GM12865 (cell line): ENCODE data around the gene TNIK.

Source experiments
- DNase-seq: peaks from one replicate; pipeline ENCODE4 v3.0.0; 2010; ENCODE audit warnings: low read depth
- H3K4me3 ChIP-seq: 2 replicates; pipeline ENCODE4 v1.5.1; 2011; ENCODE audit warnings: mild to moderate bottlenecking, low read depth, low read length, control low read depth
- TF ChIP-seq, protein P1 (sequence below): IDR thresholded peaks from 2 replicates; pipeline ENCODE4 v1.5.1; 2011; ENCODE audit warnings: low read length, control low read depth, low read depth, inconsistent platforms; ENCODE audit not compliant: insufficient read depth; ENCODE audit errors: missing control alignments

Gene TNIK

DNA sequence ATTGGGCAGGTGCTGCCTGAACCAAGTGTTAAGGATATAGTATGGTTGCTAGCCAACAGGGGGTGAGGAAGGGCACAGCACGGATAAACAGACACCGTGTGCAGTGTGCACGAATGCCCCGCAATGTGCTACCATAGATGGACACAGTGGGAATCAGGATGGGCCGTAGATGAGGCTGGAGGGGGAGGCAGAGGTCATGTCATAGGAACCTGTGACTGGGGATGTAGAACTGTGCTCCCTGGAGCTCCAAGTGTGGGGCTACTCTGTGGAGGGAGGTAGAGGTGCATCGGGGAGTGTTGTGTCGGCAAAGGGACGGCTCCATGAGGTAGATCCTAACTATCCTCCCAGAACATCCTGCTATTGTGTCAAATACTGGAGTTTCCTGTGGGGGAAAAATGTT, 102.5 kb downstream of the TNIK start:
- TF ChIP-seq, protein P1, sequence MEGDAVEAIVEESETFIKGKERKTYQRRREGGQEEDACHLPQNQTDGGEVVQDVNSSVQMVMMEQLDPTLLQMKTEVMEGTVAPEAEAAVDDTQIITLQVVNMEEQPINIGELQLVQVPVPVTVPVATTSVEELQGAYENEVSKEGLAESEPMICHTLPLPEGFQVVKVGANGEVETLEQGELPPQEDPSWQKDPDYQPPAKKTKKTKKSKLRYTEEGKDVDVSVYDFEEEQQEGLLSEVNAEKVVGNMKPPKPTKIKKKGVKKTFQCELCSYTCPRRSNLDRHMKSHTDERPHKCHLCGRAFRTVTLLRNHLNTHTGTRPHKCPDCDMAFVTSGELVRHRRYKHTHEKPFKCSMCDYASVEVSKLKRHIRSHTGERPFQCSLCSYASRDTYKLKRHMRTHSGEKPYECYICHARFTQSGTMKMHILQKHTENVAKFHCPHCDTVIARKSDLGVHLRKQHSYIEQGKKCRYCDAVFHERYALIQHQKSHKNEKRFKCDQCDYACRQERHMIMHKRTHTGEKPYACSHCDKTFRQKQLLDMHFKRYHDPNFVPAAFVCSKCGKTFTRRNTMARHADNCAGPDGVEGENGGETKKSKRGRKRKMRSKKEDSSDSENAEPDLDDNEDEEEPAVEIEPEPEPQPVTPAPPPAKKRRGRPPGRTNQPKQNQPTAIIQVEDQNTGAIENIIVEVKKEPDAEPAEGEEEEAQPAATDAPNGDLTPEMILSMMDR = no peak
- DNase-seq = no peak
- no peak overlapping the region for H3K4me3 ChIP-seq

DNA sequence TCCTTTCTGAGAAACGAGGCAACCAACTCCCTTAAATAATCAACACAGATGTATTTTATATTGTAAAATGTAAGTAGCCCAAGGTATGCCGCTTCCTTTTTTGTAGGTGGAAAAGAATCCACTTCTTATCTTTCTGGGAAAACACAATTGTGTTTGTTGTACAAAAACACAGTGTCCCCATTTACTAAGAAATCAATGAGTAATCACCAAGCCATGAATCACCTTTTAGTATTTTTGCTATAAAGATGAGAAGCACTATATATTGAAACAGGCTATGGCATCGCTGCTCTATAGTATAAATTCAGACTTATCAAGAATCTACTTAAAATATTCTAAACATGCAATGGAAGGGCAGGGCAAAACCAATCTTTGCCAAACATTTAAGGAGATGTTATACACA, 104.0 kb downstream of the TNIK start:
- H3K4me3 ChIP-seq = no peak overlapping the region
- DNase-seq = no peak
- TF ChIP-seq, protein P1 = no peak

- TF ChIP-seq, protein P1 = no peak
- DNase-seq = no peak
- H3K4me3 ChIP-seq = no peak overlapping the region
These were observed 105.3 kb downstream of the TNIK start for GRCh38 chr3:171354706-171355582.

- H3K4me3 ChIP-seq = no peak overlapping the region
- TF ChIP-seq, protein P1 = no peak
- DNase-seq = no peak
These were observed 106.0 kb downstream of the TNIK start for GRCh38 chr3:171354049-171354705.

- TF ChIP-seq, protein P1 = no peak
- DNase-seq = no peak
- H3K4me3 ChIP-seq = no peak overlapping the region
These were observed 106.8 kb downstream of the TNIK start for GRCh38 chr3:171353423-171353822.

DNA sequence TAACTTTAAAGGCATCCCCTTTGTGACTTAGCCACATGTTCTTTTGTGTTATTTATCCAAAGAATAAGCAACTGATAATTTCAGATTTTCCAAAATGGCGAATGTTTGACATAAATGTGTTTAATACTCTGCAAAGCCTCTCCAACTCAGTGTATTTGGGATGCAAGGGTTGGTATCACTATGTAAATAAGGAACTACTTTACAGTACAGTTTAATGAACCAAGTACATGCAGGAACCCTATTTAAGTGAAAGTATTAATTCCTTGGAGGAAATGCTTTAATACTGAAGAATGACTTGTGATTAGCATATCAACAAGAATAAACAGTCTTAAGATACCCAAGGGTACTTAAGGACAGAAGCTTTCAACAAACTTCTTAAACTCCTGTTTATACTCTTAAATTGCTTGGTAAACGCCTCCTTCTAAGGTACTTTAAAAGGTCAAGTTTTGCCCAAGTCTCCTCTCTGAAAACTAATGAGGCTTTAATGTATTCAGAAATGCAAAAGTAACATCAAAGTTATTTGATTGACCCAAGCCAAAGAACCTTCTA, 107.7 kb downstream of the TNIK start:
- H3K4me3 ChIP-seq = no peak overlapping the region
- TF ChIP-seq, protein P1 = no peak
- DNase-seq = no peak
